SK-N-SH (cell line): Measurements from ENCODE around the gene ZNF609. TPM values are rescaled to one million over a fixed set of nuclear protein-coding genes. Genes with fewer than 3 reads are reported as not detected.

Source experiments
- CTCF ChIA-PET: fragments of 300-600, 350-600 bp; formaldehyde crosslinking; extraction: SDS; loops from one replicate; lab custom pipeline; 2021; lab: Yijun Ruan, JAX
- POLR2A ChIA-PET: fragments of 350-600 bp; sonication (Branson Sonifier 250); formaldehyde crosslinking; extraction: SDS; loops from one replicate; lab custom pipeline; 2020; ENCODE audit warnings: antibody characterized with exemption, inconsistent platforms; lab: Yijun Ruan, JAX
- DNase-seq: peaks from one replicate; pipeline ENCODE4 v3.0.0; 2012
- H2AFZ ChIP-seq: fragments of 200-600 bp; sonication (generic); 2 replicates; pipeline ENCODE4 v1.8.1; 2016; ENCODE audit warnings: antibody characterized with exemption, mild to moderate bottlenecking, low read depth
- H3F3A ChIP-seq: fragments of 200-600 bp; sonication (generic); replicated peaks from 2 replicates; pipeline ENCODE3; 2016; ENCODE audit warnings: antibody characterized with exemption, mild to moderate bottlenecking; ENCODE audit not compliant: insufficient read depth
- H3K27ac ChIP-seq, 2 experiments: fragments of 200-500 bp in 1 of 2; fragments of 200-600 bp in 1 of 2; sonication (Bioruptor generic) in 1 of 2; sonication (generic), shearing (Covaris generic) in 1 of 2; 2 replicates each; pipeline versions ENCODE4 v1.5.1 to v1.6.1; 2014 to 2016; ENCODE audit warnings: low read depth in 2 of 2, inconsistent platforms in 1 of 2, low read length in 1 of 2, mild to moderate bottlenecking in 1 of 2, mixed read lengths in 1 of 2
- H3K27me3 ChIP-seq: fragments of 200-600 bp; sonication (generic), shearing (Covaris generic); 2 replicates; pipeline ENCODE4 v1.6.1; 2016; ENCODE audit warnings: mixed run types; ENCODE audit not compliant: insufficient read depth
- H3K36me3 ChIP-seq, 2 experiments: fragments of 200-500 bp in 1 of 2; fragments of 200-600 bp in 1 of 2; sonication (Bioruptor generic) in 1 of 2; sonication (generic) in 1 of 2; replicated peaks in 1 of 2; 2 replicates each; pipeline versions ENCODE3 to v1.5.1; 2014 to 2016; ENCODE audit warnings: low read length in 1 of 2, mild to moderate bottlenecking in 1 of 2; ENCODE audit not compliant: insufficient read depth in 2 of 2, control insufficient read depth in 1 of 2
- H3K4me1 ChIP-seq, 2 experiments: fragments of 200-500 bp in 1 of 2; fragments of 200-600 bp in 1 of 2; sonication (Bioruptor generic) in 1 of 2; sonication (generic), shearing (Covaris generic) in 1 of 2; 2 replicates each; pipeline versions ENCODE4 v1.5.1 to v1.6.1; 2014 to 2016; ENCODE audit warnings: low read depth in 1 of 2, low read length in 1 of 2, mixed run types in 1 of 2; ENCODE audit not compliant: insufficient read depth in 2 of 2, control insufficient read depth in 1 of 2
- H3K4me2 ChIP-seq: fragments of 200-600 bp; sonication (generic), shearing (Covaris generic); 2 replicates; pipeline ENCODE4 v1.6.1; 2017; ENCODE audit warnings: mixed run types
- H3K4me3 ChIP-seq, 2 experiments: fragments of 200-500 bp in 1 of 2; fragments of 200-600 bp in 1 of 2; sonication (Bioruptor generic) in 1 of 2; sonication (generic), shearing (Covaris generic) in 1 of 2; 2 replicates each; pipeline versions ENCODE4 v1.5.1 to v1.8.1; 2014 to 2016; ENCODE audit warnings: low read depth in 2 of 2, inconsistent platforms in 1 of 2, low read length in 1 of 2, mild to moderate bottlenecking in 1 of 2, mixed read lengths in 1 of 2, moderate library complexity in 1 of 2
- H3K79me2 ChIP-seq: fragments of 200-600 bp; sonication (generic); 2 replicates; pipeline ENCODE4 v1.8.1; 2017; ENCODE audit warnings: mild to moderate bottlenecking; ENCODE audit not compliant: insufficient read depth
- H3K9ac ChIP-seq: fragments of 200-600 bp; sonication (generic); 2 replicates; pipeline ENCODE4 v1.6.1; 2017; ENCODE audit warnings: mixed run types
- H3K9me2 ChIP-seq: fragments of 200-600 bp; sonication (generic); 2 replicates; pipeline ENCODE4 v1.6.1; 2017; ENCODE audit warnings: mixed run types
- H3K9me3 ChIP-seq: fragments of 200-600 bp; sonication (generic); 2 replicates; pipeline ENCODE4 v1.6.1; 2017; ENCODE audit warnings: mixed run types, mild to moderate bottlenecking, moderate library complexity
- H4K20me1 ChIP-seq: fragments of 200-600 bp; sonication (generic); 2 replicates; pipeline ENCODE4 v1.6.1; 2017; ENCODE audit warnings: mild to moderate bottlenecking, mixed run types; ENCODE audit not compliant: insufficient read depth
- EZH2phosphoT487 ChIP-seq: fragments of 200-600 bp; sonication (generic); IDR thresholded peaks from 2 replicates; pipeline ENCODE4 v1.6.1; 2017; ENCODE audit warnings: low read depth, mixed run types, mild to moderate bottlenecking, antibody characterized with exemption, moderate library complexity, borderline replicate concordance
- FOSL2 ChIP-seq: IDR thresholded peaks from 2 replicates; pipeline ENCODE4 v1.4.0; 2012; ENCODE audit warnings: low read depth, mild to moderate bottlenecking, moderate library complexity, borderline replicate concordance
- FOXJ3 ChIP-seq: sonication (generic); formaldehyde crosslinking; IDR thresholded peaks from 2 replicates; pipeline ENCODE4 v1.5.1; 2020; ENCODE audit warnings: mild to moderate bottlenecking, missing genetic modification reagents
- GABPA ChIP-seq: IDR thresholded peaks from 2 replicates; pipeline ENCODE4 v1.4.0; 2012; ENCODE audit warnings: low read depth, mild to moderate bottlenecking
- GATA2 ChIP-seq: sonication (generic); formaldehyde crosslinking; IDR thresholded peaks from 2 replicates; pipeline ENCODE4 v1.5.0; 2020; ENCODE audit warnings: mild to moderate bottlenecking, missing genetic modification reagents
- NFIC ChIP-seq: IDR thresholded peaks from 2 replicates; pipeline ENCODE4 v1.4.0; 2012; ENCODE audit warnings: borderline replicate concordance
- PBX3 ChIP-seq: IDR thresholded peaks from 2 replicates; pipeline ENCODE4; 2012
- POLR2AphosphoS5 ChIP-seq: IDR thresholded peaks from 2 replicates; pipeline ENCODE4 v1.6.1; 2012; ENCODE audit warnings: low read depth, low read length
- RFX5 ChIP-seq: IDR thresholded peaks from 2 replicates; pipeline ENCODE4 v1.6.1; 2012; ENCODE audit warnings: mild to moderate bottlenecking, improper control_type of control experiment, low read length
- RXRA ChIP-seq: IDR thresholded peaks from 2 replicates; pipeline ENCODE4 v1.4.0; 2012; ENCODE audit warnings: low read depth, mild to moderate bottlenecking, borderline replicate concordance
- TCF12 ChIP-seq: IDR thresholded peaks from 2 replicates; pipeline ENCODE4 v1.4.0; 2012
- YY1 ChIP-seq: IDR thresholded peaks from 2 replicates; pipeline ENCODE4 v1.4.0; 2012; ENCODE audit warnings: low read depth, mild to moderate bottlenecking
- WGBS: methylation state at CpG from one replicate; pipeline ENCODE4 v1.1.6; 2017; ENCODE audit warnings: low lambda C conversion rate; 5-methylcytosine and 5-hydroxymethylcytosine counted together
- polyA plus RNA-seq, 3 experiments: library from polyadenylated mRNA; depleted of rRNA; stranded (reverse); fragments of >200 nt; gene quantifications; 2 replicates each; pipeline ENCODE4 v1.2.3, GENCODE V29; 2012

Gene ZNF609
- polyA plus RNA-seq, 1 of the 3 experiments (the other 2 are of a cell fraction) = 12.6 TPM

GRCh38 chr15:64634027-64634426 lies 173.6 kb downstream of the ZNF609 start (continued):
- TF ChIP-seq NFIC = no peak
- TF ChIP-seq FOXJ3 (CRISPR knock-in tag) = no peak
- no peak for TF ChIP-seq RFX5

DNA sequence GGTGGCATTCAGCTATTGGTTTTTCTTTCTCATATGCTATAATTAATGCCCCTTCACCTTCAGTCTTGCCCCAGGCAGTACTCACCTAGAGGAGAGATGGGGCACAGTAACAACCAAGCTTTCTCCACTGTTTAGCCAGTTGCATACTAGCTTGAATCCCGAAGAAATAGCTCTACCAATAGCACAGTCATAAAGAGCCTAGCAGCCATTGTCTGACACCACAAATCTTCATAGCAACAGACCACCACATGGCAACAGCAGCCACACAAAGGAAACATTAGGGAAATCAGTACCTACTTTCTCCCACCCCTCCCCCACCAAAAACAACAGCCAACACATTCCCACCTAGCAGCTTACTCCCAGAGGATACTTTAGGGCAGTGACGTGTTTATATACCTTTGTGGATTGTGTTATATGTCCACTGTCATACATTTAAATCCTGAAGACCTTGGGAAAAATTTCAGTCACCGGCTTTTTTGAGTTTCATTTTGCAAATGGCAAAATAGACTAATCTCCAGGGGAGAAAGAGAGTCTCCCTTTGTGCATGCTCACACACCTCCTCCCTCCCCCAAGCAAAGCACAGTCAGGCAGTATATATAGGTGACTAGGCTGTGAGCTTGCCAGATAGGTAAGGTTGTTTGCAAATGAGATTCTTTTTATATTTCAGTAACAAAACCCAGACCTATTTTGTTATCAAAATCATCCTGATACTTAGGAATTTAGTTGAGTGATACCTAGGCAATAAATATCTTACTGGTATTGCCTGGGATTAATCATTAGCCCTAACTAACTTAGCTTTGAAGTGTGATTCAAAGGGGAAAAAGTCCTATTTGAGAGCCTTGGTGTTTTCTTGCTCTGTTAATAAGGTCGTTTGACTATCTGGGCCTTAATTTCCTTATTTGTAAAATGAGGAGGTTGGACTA lies 174.5 kb downstream of the ZNF609 start:
- no peaks in the 10 kb centered on the region; the same call in 1 of the 2 replicates for H4K20me1 ChIP-seq
- H3F3A ChIP-seq = no peaks in the 10 kb centered on the region
- H3K9ac ChIP-seq = no peak overlapping the region
- H3K4me1 ChIP-seq = peaks cover 12 to 26% of the 10 kb centered on the region in 2 experiments; a peak in 3 of 4 replicates
- H3K27ac ChIP-seq = peak overlapping the region; percentile 52 to 87; a peak in 3 of 4 replicates
- WGBS = 60% methylated on average over 4 of the region's 4 CpGs
- ChIA-PET CTCF (interaction anchor here (0.7 to 2.9 kb wide), 7 partner anchors 11 to 480 kb away, joined by 3 to 21 read pairs (median 3); no protein-coding TSS in a partner anchor), POLR2A (no interaction called here)
- H3K9me3 ChIP-seq = peaks cover 8% of the 10 kb centered on the region; the same call in 1 of the 2 replicates
- H3K4me2 ChIP-seq = no peak overlapping the region
- H3K27me3 ChIP-seq = no peaks in the 10 kb centered on the region
- no peak overlapping the region for H2AFZ ChIP-seq
- peak; percentile 61; the same call in 1 of the 2 replicates for TF ChIP-seq RFX5
- TF ChIP-seq YY1 = no peak
- no peak for DNase-seq
- no peaks in the 10 kb centered on the region for H3K9me2 ChIP-seq
- peaks cover 77% of the 10 kb centered on the region for H3K79me2 ChIP-seq
- peaks cover 0 to 25% of the 10 kb centered on the region in 2 experiments for H3K36me3 ChIP-seq
- H3K4me3 ChIP-seq = no peak overlapping the region

DNA sequence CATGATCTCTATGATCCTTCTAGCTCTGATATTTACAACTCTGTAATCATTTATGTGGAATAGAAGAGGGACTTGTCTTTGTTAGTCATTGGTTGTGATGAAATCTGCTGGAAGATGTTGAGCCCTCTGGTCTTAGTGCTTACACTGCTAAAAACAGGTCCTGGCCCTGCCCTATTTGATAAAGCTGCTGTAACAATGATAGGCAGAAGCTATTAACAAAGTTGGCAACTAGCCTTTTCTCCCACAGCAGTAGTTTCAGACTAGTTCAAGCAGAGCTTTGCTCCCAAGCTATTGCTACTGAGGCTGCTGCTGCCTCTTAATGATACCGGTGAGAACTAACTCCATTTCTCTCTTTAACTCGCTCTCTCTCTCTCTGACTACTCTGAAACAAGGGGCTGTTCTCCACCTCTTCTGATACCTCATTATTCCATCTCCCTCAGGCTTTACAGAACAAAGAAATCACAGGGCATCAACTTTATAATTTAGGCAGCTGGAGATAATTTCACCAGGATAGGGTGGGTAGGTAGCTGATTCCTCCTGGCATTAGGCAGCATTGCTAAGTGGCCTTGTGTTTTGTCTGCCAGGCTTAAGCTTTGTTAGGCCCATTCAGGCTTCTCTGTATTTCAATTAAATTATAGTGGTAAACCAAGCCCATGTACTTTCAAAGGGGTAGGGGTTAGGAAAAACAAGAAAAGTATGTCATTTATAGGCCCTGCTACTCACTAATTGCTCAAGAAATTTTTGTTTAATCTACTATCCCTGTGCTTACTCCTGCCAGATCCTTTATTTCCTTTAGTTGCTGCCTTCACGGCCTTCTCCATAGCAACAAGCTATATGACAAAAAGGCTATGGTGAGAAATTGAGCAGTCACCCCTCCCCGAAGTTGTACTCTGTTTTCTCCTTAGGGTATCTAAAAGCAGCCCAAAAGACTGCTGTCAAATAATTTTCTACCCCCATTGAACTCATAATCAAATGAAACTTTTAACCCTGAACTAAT lies 175.4 kb downstream of the ZNF609 start:
- CTCF ChIA-PET = interaction anchor here (0.9 to 2.9 kb wide), 5 partner anchors 10 to 223 kb away, joined by 3 to 21 read pairs (median 3); no protein-coding TSS in a partner anchor
- Histone ChIP-seq H3K27me3 (no peaks in the 10 kb centered on the region), H3K27ac (peak overlapping the region; percentile 52 to 87; a peak in 3 of 4 replicates), H3K4me1 (peaks cover 12 to 26% of the 10 kb centered on the region in 2 experiments; a peak in 3 of 4 replicates), H2AFZ (no peak overlapping the region), H3K9ac (no peak overlapping the region), H3K9me2 (no peaks in the 10 kb centered on the region), H3K36me3 (peaks cover 0 to 25% of the 10 kb centered on the region in 2 experiments), H3K4me2 (no peak overlapping the region), H3K4me3 (no peak overlapping the region), H3F3A (no peaks in the 10 kb centered on the region), H4K20me1 (no peaks in the 10 kb centered on the region; the same call in 1 of the 2 replicates), H3K9me3 (peaks cover 8% of the 10 kb centered on the region; the same call in 1 of the 2 replicates), H3K79me2 (peaks cover 79% of the 10 kb centered on the region)
- peak; percentile 34 for DNase-seq
- TF ChIP-seq FOSL2 (no peak), RXRA (no peak), FOXJ3 (CRISPR knock-in tag) (no peak), PBX3 (no peak), TCF12 (no peak), POLR2AphosphoS5 (no peak), EZH2phosphoT487 (no peak), GABPA (no peak), GATA2 (CRISPR knock-in tag) (0 out of 2 replicates have a peak, but pooled peaks have one; percentile 21)
- POLR2A ChIA-PET = interaction anchor here (0.5 to 0.7 kb wide), 2 partner anchors 9 to 486 kb away, joined by 3 read pairs; no protein-coding TSS in a partner anchor
- 78% methylated on average over 4 of the region's 4 CpGs for WGBS
